Bronchial epithelial cell (primary cell): Measurements from ENCODE around the gene MMGT1. TPM values are rescaled to one million over a fixed set of nuclear protein-coding genes. Genes with fewer than 3 reads are reported as not detected.
A peak's percentile ranks its signal among the peaks of the same experiment; 100 is the strongest.

Experiments used
- DNase-seq: peaks from one replicate; pipeline ENCODE4 v3.0.0-alpha.2; 2010; ENCODE audit warnings: low read depth
- FAIRE-seq: peaks from 2 replicates; lab custom pipeline; 2011; peaks lifted over from hg19 to GRCh38; lab: Jason Lieb, UNC
- H3K27me3 ChIP-seq: 2 replicates; pipeline ENCODE4 v1.5.1; 2011; ENCODE audit warnings: low read length; ENCODE audit not compliant: control insufficient read depth, insufficient read depth
- H3K36me3 ChIP-seq: 2 replicates; pipeline ENCODE4 v1.5.1; 2011; ENCODE audit warnings: low read length; ENCODE audit not compliant: control insufficient read depth, insufficient read depth
- H3K4me3 ChIP-seq: 2 replicates; pipeline ENCODE4 v1.5.1; 2011; ENCODE audit warnings: mild to moderate bottlenecking, low read depth, low read length, control low read depth
- CTCF ChIP-seq: IDR thresholded peaks from 2 replicates; pipeline ENCODE4 v1.5.1; 2011; ENCODE audit warnings: mild to moderate bottlenecking, moderate library complexity, low read length, control low read depth, inconsistent platforms; ENCODE audit not compliant: insufficient read depth, severe bottlenecking
- total RNA-seq: library from RNA; depleted of rRNA; stranded (reverse); fragments of >200 nt; gene quantifications from 2 replicates; pipeline ENCODE4 v1.2.1, GENCODE V29; 2014

MMGT1 gene
- total RNA-seq, 1 donor from 2014 or later, result 7.9 TPM

GRCh38 chrX:135988245-135988644, 14.5 kb upstream of the MMGT1 start:
- FAIRE-seq, result no peak
- no peak for TF ChIP-seq CTCF
- no peaks in the 10 kb centered on the region for H3K27me3 ChIP-seq
- H3K4me3 ChIP-seq, result no peak overlapping the region
- no peaks in the 10 kb centered on the region for H3K36me3 ChIP-seq
- DNase-seq, result no peak

GRCh38 chrX:135985973-135986310, 12.2 kb upstream of the MMGT1 start:
- no peak for FAIRE-seq
- Histone ChIP-seq H3K27me3 (no peaks in the 10 kb centered on the region), H3K4me3 (peak overlapping the region; percentile 72), H3K36me3 (no peaks in the 10 kb centered on the region)
- DNase-seq, result no peak
- TF ChIP-seq CTCF, result no peak

GRCh38 chrX:135985157-135985972, 11.6 kb upstream of the MMGT1 start, which contains the start of gene SLC9A6:
Gene SLC9A6 (plus strand): TSS chrX:135985435. CDS start chrX:135985659, 224 bp downstream.
- Histone ChIP-seq H3K27me3 (no peaks in the 10 kb centered on the region), H3K36me3 (no peaks in the 10 kb centered on the region), H3K4me3 (peak within 1 kb of the TSS; percentile 72)
- DNase-seq (peak; percentile 8), FAIRE-seq (no peak)
- no peak for TF ChIP-seq CTCF

GRCh38 chrX:135984791-135985156, 11.0 kb upstream of the MMGT1 start:
- no peaks in the 10 kb centered on the region for H3K36me3 ChIP-seq
- H3K27me3 ChIP-seq, result no peaks in the 10 kb centered on the region
- peak overlapping the region; percentile 72 for H3K4me3 ChIP-seq
- TF ChIP-seq CTCF, result no peak
- DNase-seq (peak; percentile 24), FAIRE-seq (no peak)

GRCh38 chrX:135984256-135984655, 10.5 kb upstream of the MMGT1 start:
- peak; percentile 42 for DNase-seq
- FAIRE-seq, result no peak
- H3K27me3 ChIP-seq, result no peaks in the 10 kb centered on the region
- no peaks in the 10 kb centered on the region for H3K36me3 ChIP-seq
- no peak overlapping the region for H3K4me3 ChIP-seq
- TF ChIP-seq CTCF, result no peak

- H3K4me3 ChIP-seq, result no peak overlapping the region
- DNase-seq (peak; percentile 54), FAIRE-seq (no peak)
- TF ChIP-seq CTCF, result no peak
- no peaks in the 10 kb centered on the region for H3K36me3 ChIP-seq
- H3K27me3 ChIP-seq, result no peaks in the 10 kb centered on the region
These were observed 9.1 kb upstream of the MMGT1 start for GRCh38 chrX:135982860-135983259.
